ENCODE results near the gene SEMA5A. TPM values are rescaled to one million over a fixed set of nuclear protein-coding genes. Genes with fewer than 3 reads are reported as not detected.
A peak's percentile ranks its signal among the peaks of the same experiment; 100 is the strongest.

Gene SEMA5A
- total RNA-seq, 3 donors from 2014 or later: 20.3 to 43.8 (median 33.6) TPM

GRCh38 chr5:9547122-9547947 is 1.5 kb upstream of the SEMA5A start:
- Histone ChIP-seq H3K9me3 (no peaks in the 10 kb centered on the region), H3K4me1 (ENCODE audit: low read depth) (peaks cover 12% of the 10 kb centered on the region), H3K36me3 (ENCODE audit: low read depth) (no peaks in the 10 kb centered on the region), H3K4me3 (peak overlapping the region; percentile 56)
- no peak for TF ChIP-seq CTCF (IDR thresholded peaks at IDR 0.05)
- DNase-seq (peak; percentile 70 to 72 (median 72)), ATAC-seq (peak; percentile 35)
- intact Hi-C loops (cut with DNase I, micrococcal nuclease): no loop called here

GRCh38 chr5:9545136-9545991 is 511 bp downstream of the SEMA5A start:
- no peak for TF ChIP-seq CTCF (IDR thresholded peaks at IDR 0.05)
- Histone ChIP-seq H3K4me3 (peak overlapping the region; percentile 56), H3K9me3 (no peaks in the 10 kb centered on the region), H3K36me3 (ENCODE audit: low read depth) (no peaks in the 10 kb centered on the region), H3K4me1 (ENCODE audit: low read depth) (peaks cover 12% of the 10 kb centered on the region)
- ATAC-seq: peak; percentile 22
- peak; percentile 42 to 68 (median 65) for DNase-seq
- intact Hi-C loops (cut with DNase I, micrococcal nuclease): no loop called here

- no peaks in the 10 kb centered on the region for H3K9me3 ChIP-seq
- H3K4me3 ChIP-seq: peak overlapping the region; percentile 56
- intact Hi-C loops (cut with DNase I, micrococcal nuclease): loop anchor here in 1 of 2 donors (5.0 kb wide), 1 partner anchor 182 kb away; no protein-coding TSS in a partner anchor
- H3K4me1 ChIP-seq (ENCODE audit: low read depth): peaks cover 12% of the 10 kb centered on the region
- ATAC-seq: peak; percentile 80
- TF ChIP-seq CTCF (IDR thresholded peaks at IDR 0.05): peak; percentile 72
- no peaks in the 10 kb centered on the region for H3K36me3 ChIP-seq (ENCODE audit: low read depth)
- DNase-seq: peak; percentile 87 to 95 (median 89)
Observed at GRCh38 chr5:9544502-9545135, 1.3 kb downstream of the SEMA5A start.

- Histone ChIP-seq H3K4me3 (no peak overlapping the region), H3K4me1 (ENCODE audit: low read depth) (peaks cover 12% of the 10 kb centered on the region), H3K36me3 (ENCODE audit: low read depth) (no peaks in the 10 kb centered on the region), H3K9me3 (no peaks in the 10 kb centered on the region)
- ATAC-seq (peak; percentile 0), DNase-seq (no peak)
- TF ChIP-seq CTCF (IDR thresholded peaks at IDR 0.05): no peak
- intact Hi-C loops (cut with DNase I, micrococcal nuclease): loop anchor here in 1 of 2 donors (5.0 kb wide), 1 partner anchor 182 kb away; no protein-coding TSS in a partner anchor
Observed at GRCh38 chr5:9544056-9544455, 1.8 kb downstream of the SEMA5A start.

- no peak overlapping the region for H3K4me3 ChIP-seq
Observed at GRCh38 chr5:9543311-9543920, 2.5 kb downstream of the SEMA5A start.

More at GRCh38 chr5:9543311-9543920, 2.5 kb downstream of the SEMA5A start:
- H3K9me3 ChIP-seq: no peaks in the 10 kb centered on the region
- intact Hi-C loops (cut with DNase I, micrococcal nuclease): loop anchor here in 1 of 2 donors (5.0 kb wide), 1 partner anchor 181 kb away; no protein-coding TSS in a partner anchor
- ATAC-seq (no peak), DNase-seq (no peak)
- no peaks in the 10 kb centered on the region for H3K36me3 ChIP-seq (ENCODE audit: low read depth)
- TF ChIP-seq CTCF (IDR thresholded peaks at IDR 0.05): no peak
- H3K4me1 ChIP-seq (ENCODE audit: low read depth): peaks cover 10% of the 10 kb centered on the region
